ENCODE measurements around the gene RHD. TPM values are rescaled to one million over a fixed set of nuclear protein-coding genes. Genes with fewer than 3 reads are reported as not detected.
A peak's percentile ranks its signal among the peaks of the same experiment; 100 is the strongest.

The RHD gene
- total and polyA plus RNA-seq, 4 donors, result not detected

GRCh38 chr1:25239681-25240541 lies 32.4 kb upstream of the RHD start:
- Histone ChIP-seq H3K4me1 (ENCODE audit: control insufficient read depth in 1 of 2, insufficient read depth in 2 of 2, low read length in 2 of 2) (no peaks in the 10 kb centered on the region), H3K27me3 (ENCODE audit: control insufficient read depth in 1 of 2, insufficient read depth in 2 of 2, low read length in 1 of 2) (no peaks in the 10 kb centered on the region), H3K27ac (ENCODE audit: low read depth in 1 of 2, low read length in 2 of 2) (peak overlapping the region in 1 of 2 donors; percentile 81), H3K36me3 (ENCODE audit: control insufficient read depth in 1 of 2, insufficient read depth in 2 of 2, low read length in 1 of 2) (peaks cover 0 to 2% of the 10 kb centered on the region in 2 donors), H3K9me3 (ENCODE audit: control insufficient read depth, low read length) (no peaks in the 10 kb centered on the region), H3K4me3 (ENCODE audit: low read length in 2 of 2) (peak overlapping the region; percentile 8 to 10)
- ATAC-seq (ENCODE audit: low FRiP score), result peak; percentile 94
- WGBS, 2 donors, result 1% methylated on average over 40 to 41 of the region's 41 CpGs
- intact Hi-C loops (cut with DNase I), result loop anchor here in 1 of 2 donors (10.0 kb wide), 1 partner anchor 565 kb away; the partner anchor contains the start of gene SELENON
- DNase-seq, result peak; percentile 96 to 97

- H3K36me3 ChIP-seq (ENCODE audit: control insufficient read depth in 1 of 2, insufficient read depth in 2 of 2, low read length in 1 of 2), result peaks cover 0 to 3% of the 10 kb centered on the region in 2 donors
- intact Hi-C loops (cut with DNase I), result no loop called here
Measured at GRCh38 chr1:25243907-25244306, 28.4 kb upstream of the RHD start.

GRCh38 chr1:25245393-25245792 lies 26.9 kb upstream of the RHD start:
- Histone ChIP-seq H3K36me3 (ENCODE audit: control insufficient read depth in 1 of 2, insufficient read depth in 2 of 2, low read length in 1 of 2) (peaks cover 0 to 3% of the 10 kb centered on the region in 2 donors), H3K4me3 (ENCODE audit: low read length in 2 of 2) (peak overlapping the region in 1 of 2 donors; percentile 49), H3K27ac (ENCODE audit: low read depth in 1 of 2, low read length in 2 of 2) (no peak overlapping the region), H3K4me1 (ENCODE audit: control insufficient read depth in 1 of 2, insufficient read depth in 2 of 2, low read length in 2 of 2) (no peaks in the 10 kb centered on the region), H3K27me3 (ENCODE audit: control insufficient read depth in 1 of 2, insufficient read depth in 2 of 2, low read length in 1 of 2) (no peaks in the 10 kb centered on the region), H3K9me3 (ENCODE audit: control insufficient read depth, low read length) (no peaks in the 10 kb centered on the region)
- 73% methylated on average over 5 of the region's 5 CpGs for WGBS, 2 donors
- intact Hi-C loops (cut with DNase I), result loop anchor here in 1 of 2 donors (5.0 kb wide), 1 partner anchor 572 kb away; the partner anchor contains the start of gene MTFR1L
- DNase-seq (no peak), ATAC-seq (ENCODE audit: low FRiP score) (no peak)

More at GRCh38 chr1:25243907-25244306, 28.4 kb upstream of the RHD start:
- WGBS, 2 donors, result 46 to 47% methylated on average over 6 of the region's 6 CpGs
- Histone ChIP-seq H3K4me1 (ENCODE audit: control insufficient read depth in 1 of 2, insufficient read depth in 2 of 2, low read length in 2 of 2) (no peaks in the 10 kb centered on the region), H3K4me3 (ENCODE audit: low read length in 2 of 2) (no peak overlapping the region), H3K27me3 (ENCODE audit: control insufficient read depth in 1 of 2, insufficient read depth in 2 of 2, low read length in 1 of 2) (no peaks in the 10 kb centered on the region), H3K27ac (ENCODE audit: low read depth in 1 of 2, low read length in 2 of 2) (no peak overlapping the region), H3K9me3 (ENCODE audit: control insufficient read depth, low read length) (no peaks in the 10 kb centered on the region)
- DNase-seq, result no peak
- no peak for ATAC-seq (ENCODE audit: low FRiP score)

GRCh38 chr1:25245809-25246599 lies 26.3 kb upstream of the RHD start:
- H3K36me3 ChIP-seq (ENCODE audit: control insufficient read depth in 1 of 2, insufficient read depth in 2 of 2, low read length in 1 of 2), result peaks cover 0 to 3% of the 10 kb centered on the region in 2 donors
- peak overlapping the region; percentile 21 to 74 for H3K4me3 ChIP-seq (ENCODE audit: low read length in 2 of 2)
- DNase-seq, result no peak
- H3K4me1 ChIP-seq (ENCODE audit: control insufficient read depth in 1 of 2, insufficient read depth in 2 of 2, low read length in 2 of 2), result no peaks in the 10 kb centered on the region
- WGBS, 2 donors, result 21 to 23% methylated on average over 30 of the region's 30 CpGs
- H3K27ac ChIP-seq (ENCODE audit: low read depth in 1 of 2, low read length in 2 of 2), result peak overlapping the region in 1 of 2 donors; percentile 86
- H3K27me3 ChIP-seq (ENCODE audit: control insufficient read depth in 1 of 2, insufficient read depth in 2 of 2, low read length in 1 of 2), result no peaks in the 10 kb centered on the region
- intact Hi-C loops (cut with DNase I), result loop anchor here in 1 of 2 donors (2.0 to 5.0 kb wide), 2 partner anchors 93 to 571 kb away; partner anchors contain the start of genes MTFR1L and TMEM50A
- H3K9me3 ChIP-seq (ENCODE audit: control insufficient read depth, low read length), result no peaks in the 10 kb centered on the region
- ATAC-seq (ENCODE audit: low FRiP score), result peak; percentile 13

- intact Hi-C loops (cut with DNase I), result loop anchor here in 1 of 2 donors (2.0 to 5.0 kb wide), 2 partner anchors 92 to 571 kb away; partner anchors contain the start of genes MTFR1L and TMEM50A
- peak; percentile 10 for ATAC-seq (ENCODE audit: low FRiP score)
Measured at GRCh38 chr1:25246600-25247023, 25.7 kb upstream of the RHD start.

GRCh38 chr1:25247024-25247828 lies 25.1 kb upstream of the RHD start, which contains the start of gene RSRP1:
Gene RSRP1, minus strand, starts transcription at chr1:25247454. Its CDS starts 491 bp downstream, at chr1:25246963.
- intact Hi-C loops (cut with DNase I), result loop anchor here in 1 of 2 donors (2.0 to 5.0 kb wide), 2 partner anchors 92 to 570 kb away; partner anchors contain the start of genes MTFR1L and TMEM50A
- WGBS, 2 donors, result 0% methylated on average over 65 to 79 of the region's 79 CpGs

More at GRCh38 chr1:25246600-25247023, 25.7 kb upstream of the RHD start:
- no peaks in the 10 kb centered on the region for H3K4me1 ChIP-seq (ENCODE audit: control insufficient read depth in 1 of 2, insufficient read depth in 2 of 2, low read length in 2 of 2)
- H3K9me3 ChIP-seq (ENCODE audit: control insufficient read depth, low read length), result no peaks in the 10 kb centered on the region
- DNase-seq, result peak in 1 of 2 donors; percentile 64
- peaks cover 0 to 3% of the 10 kb centered on the region in 2 donors for H3K36me3 ChIP-seq (ENCODE audit: control insufficient read depth in 1 of 2, insufficient read depth in 2 of 2, low read length in 1 of 2)
- H3K4me3 ChIP-seq (ENCODE audit: low read length in 2 of 2), result peak overlapping the region; percentile 21 to 74
- peak overlapping the region in 1 of 2 donors; percentile 86 for H3K27ac ChIP-seq (ENCODE audit: low read depth in 1 of 2, low read length in 2 of 2)
- WGBS, 2 donors, result 0% methylated on average over 53 of the region's 53 CpGs
- H3K27me3 ChIP-seq (ENCODE audit: control insufficient read depth in 1 of 2, insufficient read depth in 2 of 2, low read length in 1 of 2), result no peaks in the 10 kb centered on the region

GRCh38 chr1:25247829-25248754 lies 24.2 kb upstream of the RHD start:
- Histone ChIP-seq H3K27me3 (ENCODE audit: control insufficient read depth in 1 of 2, insufficient read depth in 2 of 2, low read length in 1 of 2) (no peaks in the 10 kb centered on the region), H3K27ac (ENCODE audit: low read depth in 1 of 2, low read length in 2 of 2) (peak overlapping the region in 1 of 2 donors; percentile 76), H3K4me3 (ENCODE audit: low read length in 2 of 2) (peak overlapping the region; percentile 1 to 27), H3K36me3 (ENCODE audit: control insufficient read depth in 1 of 2, insufficient read depth in 2 of 2, low read length in 1 of 2) (peaks cover 0 to 3% of the 10 kb centered on the region in 2 donors), H3K4me1 (ENCODE audit: control insufficient read depth in 1 of 2, insufficient read depth in 2 of 2, low read length in 2 of 2) (no peaks in the 10 kb centered on the region), H3K9me3 (ENCODE audit: control insufficient read depth, low read length) (no peaks in the 10 kb centered on the region)
- intact Hi-C loops (cut with DNase I), result loop anchor here in 1 of 2 donors (2.0 to 5.0 kb wide), 2 partner anchors 91 to 569 kb away; partner anchors contain the start of genes MTFR1L and TMEM50A
- 23% methylated on average over 24 to 30 of the region's 30 CpGs for WGBS, 2 donors
- ATAC-seq (ENCODE audit: low FRiP score) (no peak), DNase-seq (no peak)

More at GRCh38 chr1:25247024-25247828, 25.1 kb upstream of the RHD start, which contains the start of gene RSRP1:
- ATAC-seq (ENCODE audit: low FRiP score), result peak; percentile 98
- Histone ChIP-seq H3K27me3 (ENCODE audit: control insufficient read depth in 1 of 2, insufficient read depth in 2 of 2, low read length in 1 of 2) (no peaks in the 10 kb centered on the region), H3K27ac (ENCODE audit: low read depth in 1 of 2, low read length in 2 of 2) (peak within 1 kb of the TSS; percentile 76 to 86), H3K9me3 (ENCODE audit: control insufficient read depth, low read length) (no peaks in the 10 kb centered on the region), H3K4me3 (ENCODE audit: low read length in 2 of 2) (peak within 1 kb of the TSS; percentile 21 to 74), H3K4me1 (ENCODE audit: control insufficient read depth in 1 of 2, insufficient read depth in 2 of 2, low read length in 2 of 2) (no peaks in the 10 kb centered on the region), H3K36me3 (ENCODE audit: control insufficient read depth in 1 of 2, insufficient read depth in 2 of 2, low read length in 1 of 2) (peaks cover 0 to 3% of the 10 kb centered on the region in 2 donors)
- DNase-seq, result peak; percentile 100
